HG03457 (cell line): Measurements from ENCODE around the gene LYVE1.
"Not testable (repeated sequence)": the region's sequence is repeated elsewhere in the genome, so short reads cannot be mapped to it uniquely, and the experiment has no call there.

Experiments used
- ATAC-seq: cut with Tn5 transposase; IDR thresholded peaks from one replicate; pipeline ENCODE4 v1.9.1; 2021; ENCODE audit warnings: moderate number of reproducible peaks; ENCODE audit not compliant: unreplicated experiment

LYVE1 gene

GRCh38 chr11:10568486-10568941 lies at the start of gene LYVE1:
Gene LYVE1, minus strand, starts transcription at chr11:10568665. Its CDS starts 133 bp downstream, at chr11:10568532.
- no peak for ATAC-seq

- no peak for ATAC-seq
These were observed 49.1 kb upstream of the LYVE1 start for GRCh38 chr11:10617551-10617950.

GRCh38 chr11:10611979-10612862 lies 43.8 kb upstream of the LYVE1 start:
- no peak for ATAC-seq

- no peak for ATAC-seq
These were observed 41.2 kb upstream of the LYVE1 start for GRCh38 chr11:10609636-10610035.

GRCh38 chr11:10608584-10608983 lies 40.1 kb upstream of the LYVE1 start:
- ATAC-seq: no peak

GRCh38 chr11:10607462-10608132 lies 39.1 kb upstream of the LYVE1 start:
- ATAC-seq: no peak

DNA sequence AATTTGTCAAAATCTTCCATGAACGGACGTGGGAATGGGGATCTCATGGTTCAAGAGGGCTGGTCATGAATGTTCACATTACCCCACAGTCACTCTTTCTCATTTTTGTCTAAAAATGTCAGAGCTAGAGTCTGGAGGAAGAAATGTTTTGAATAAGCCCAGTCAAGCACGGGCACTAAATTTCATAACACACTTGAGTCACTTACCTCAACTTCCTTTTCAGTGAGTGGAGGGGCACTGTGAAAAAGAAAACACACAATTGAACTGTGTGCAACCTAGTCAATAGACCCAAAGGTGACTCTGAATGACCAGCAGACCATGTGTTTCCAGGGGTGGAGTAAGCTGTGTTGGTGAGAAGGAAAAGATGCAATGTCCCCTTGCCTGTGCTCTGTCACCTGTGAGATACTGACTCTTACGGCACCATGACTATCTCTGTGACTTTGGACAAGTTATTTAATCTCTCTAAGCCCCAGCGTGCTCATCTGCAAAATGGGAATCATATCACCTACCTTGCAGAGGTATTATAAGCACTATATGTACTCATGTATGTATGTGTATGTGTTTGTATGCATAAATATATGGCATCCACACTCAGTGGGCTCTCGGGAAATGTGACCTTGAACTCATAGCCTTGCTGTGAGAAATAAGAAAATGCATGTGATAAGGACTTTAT lies 38.2 kb upstream of the LYVE1 start:
- ATAC-seq: no peak

GRCh38 chr11:10605941-10606381 lies 37.5 kb upstream of the LYVE1 start:
- no peak for ATAC-seq

GRCh38 chr11:10604798-10605197 lies 36.3 kb upstream of the LYVE1 start:
- ATAC-seq: no peak

DNA sequence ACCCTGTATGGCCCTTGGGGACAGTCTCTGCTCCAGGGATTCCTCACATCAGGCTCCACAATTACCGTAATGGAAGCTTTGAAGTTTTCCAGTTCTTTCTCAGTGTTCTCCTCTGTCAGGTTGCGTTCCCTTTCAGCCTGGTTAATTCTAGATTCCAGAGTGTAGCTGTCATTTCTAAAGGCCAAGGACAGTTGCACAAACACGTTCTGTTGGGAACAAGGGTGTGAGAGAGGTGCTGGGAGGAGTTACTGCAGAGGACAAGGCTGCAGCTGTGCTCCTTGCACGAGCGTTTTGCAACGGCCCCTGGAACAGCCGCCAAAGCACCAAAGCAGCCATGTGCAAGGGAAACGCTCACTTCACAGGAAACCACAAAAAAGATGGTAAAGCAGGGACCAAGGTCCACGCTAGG lies 35.9 kb upstream of the LYVE1 start:
- no peak for ATAC-seq

GRCh38 chr11:10603721-10604297 lies 35.3 kb upstream of the LYVE1 start:
- no peak for ATAC-seq

DNA sequence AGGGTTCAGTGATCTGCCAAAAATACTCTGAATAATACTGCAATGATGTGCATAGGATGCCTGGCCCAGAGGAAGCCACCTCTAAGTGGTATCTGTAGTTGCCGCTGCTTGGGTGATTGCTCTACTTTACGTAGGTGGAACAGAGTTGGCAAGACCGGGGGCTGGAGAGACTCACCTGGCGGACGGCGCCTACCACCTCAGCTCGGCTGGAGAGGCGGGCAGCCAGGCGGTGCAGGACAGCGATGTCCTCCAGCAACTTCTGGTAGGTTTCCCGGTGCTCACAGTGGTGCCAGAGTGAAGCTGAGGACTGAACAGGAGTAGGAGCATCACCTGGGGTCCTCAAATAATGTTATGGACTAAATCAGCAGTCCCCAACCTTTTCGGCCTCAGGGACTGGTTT lies 34.5 kb upstream of the LYVE1 start:
- ATAC-seq: no peak

- ATAC-seq: no peak
These were observed 33.9 kb upstream of the LYVE1 start for GRCh38 chr11:10602366-10602765.

DNA sequence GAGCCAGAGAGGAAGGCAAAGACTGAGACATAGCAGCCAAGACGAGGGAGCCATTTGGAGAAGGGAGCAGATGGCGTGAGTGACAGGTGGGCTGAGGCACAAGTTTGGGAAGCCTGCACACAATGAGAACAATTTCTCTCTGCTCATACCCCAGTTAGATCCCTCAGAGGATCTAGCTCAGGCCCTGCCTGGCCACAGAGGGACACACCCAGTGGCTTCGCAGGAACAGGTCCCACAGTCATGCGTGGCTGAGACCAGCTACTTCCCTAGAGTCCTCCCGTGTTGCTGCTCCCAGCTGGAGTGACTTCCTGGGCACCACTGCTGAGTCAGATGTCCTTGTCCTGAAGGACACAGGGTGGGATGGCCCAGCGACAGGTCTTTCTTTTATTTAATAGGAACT lies 33.4 kb upstream of the LYVE1 start:
- ATAC-seq: no peak

GRCh38 chr11:10600570-10601248 lies 32.2 kb upstream of the LYVE1 start:
- ATAC-seq: no peak

- no peak for ATAC-seq
These were observed 31.1 kb upstream of the LYVE1 start for GRCh38 chr11:10599388-10600175.

DNA sequence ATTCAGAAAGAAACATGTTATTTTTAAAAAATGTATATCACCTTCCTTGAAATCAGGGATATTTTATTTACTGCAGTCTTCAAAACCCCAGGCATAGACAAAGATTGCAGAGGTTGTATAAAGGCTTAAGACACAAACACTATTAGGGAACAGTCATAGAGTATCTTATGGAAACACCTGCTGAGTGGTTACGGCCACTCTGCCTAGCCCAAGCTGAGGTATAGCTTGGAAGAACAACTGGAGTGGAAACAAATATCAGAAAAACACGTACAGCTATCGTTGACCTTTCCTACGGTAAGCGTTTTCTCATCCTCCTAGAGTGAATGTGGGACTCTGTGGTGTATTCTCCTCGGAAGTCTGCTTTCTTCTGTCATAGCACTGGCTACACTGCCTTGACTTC lies 30.4 kb upstream of the LYVE1 start:
- ATAC-seq: no peak

DNA sequence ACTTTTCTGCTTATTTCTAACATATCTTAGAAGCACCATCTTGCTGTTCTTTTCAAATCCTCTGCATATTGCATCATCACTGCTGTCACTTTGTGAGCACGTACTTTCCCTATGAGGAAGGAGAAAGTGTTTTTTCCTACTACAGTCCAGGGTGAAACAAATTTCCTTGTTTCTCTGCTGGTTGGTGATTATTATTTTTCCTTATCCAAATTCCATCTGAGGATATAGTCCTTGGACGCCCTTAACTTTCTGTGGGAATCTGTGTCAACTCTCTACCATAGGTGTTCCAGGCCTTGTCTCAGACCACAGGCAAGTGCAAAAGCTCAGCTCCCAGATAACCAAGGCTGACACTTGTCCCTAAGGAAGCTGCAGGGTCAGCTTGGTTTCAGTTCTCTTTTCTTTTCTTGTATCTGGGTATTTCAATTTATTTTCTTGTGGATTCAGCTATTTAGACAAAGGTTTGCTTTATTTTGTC lies 29.4 kb upstream of the LYVE1 start:
- no peak for ATAC-seq

GRCh38 chr11:10595840-10596239 lies 27.4 kb upstream of the LYVE1 start:
- ATAC-seq: not testable (repeated sequence)

- no peak for ATAC-seq
These were observed 25.9 kb upstream of the LYVE1 start for GRCh38 chr11:10594407-10594806.
